OCI-LY1 (cell line): ENCODE data around the gene CD83.

Experiments
- H2AFZ ChIP-seq: fragments of 200-600 bp; sonication (generic), shearing (Covaris generic); 2 replicates; pipeline ENCODE4 v1.6.0; 2014; ENCODE audit warnings: antibody characterized with exemption, mild to moderate bottlenecking, low read length
- H3F3A ChIP-seq: fragments of 200-600 bp; sonication (generic), shearing (Covaris generic); 2 replicates; pipeline ENCODE4 v1.6.0; 2014; ENCODE audit warnings: mild to moderate bottlenecking, antibody characterized with exemption, low read length, moderate library complexity; ENCODE audit not compliant: insufficient read depth
- H3K27ac ChIP-seq: fragments of 200-600 bp; sonication (generic); 2 replicates; pipeline ENCODE4 v1.5.1; 2014; ENCODE audit warnings: low read length, mixed run types, mild to moderate bottlenecking, low read depth; ENCODE audit not compliant: poor library complexity, severe bottlenecking
- H3K27me3 ChIP-seq: fragments of 200-600 bp; sonication (generic); 2 replicates; pipeline ENCODE4 v1.6.0; 2014; ENCODE audit warnings: antibody characterized with exemption, mild to moderate bottlenecking, low read length, moderate library complexity; ENCODE audit not compliant: insufficient read depth
- H3K36me3 ChIP-seq: fragments of 200-600 bp; sonication (generic); 2 replicates; pipeline ENCODE4 v1.6.1; 2014; ENCODE audit warnings: mild to moderate bottlenecking, antibody characterized with exemption, low read length, moderate library complexity, mixed read lengths; ENCODE audit not compliant: insufficient read depth
- H3K4me1 ChIP-seq: fragments of 200-600 bp; sonication (generic); 2 replicates; pipeline ENCODE4 v1.5.1; 2014; ENCODE audit warnings: mild to moderate bottlenecking, low read length, moderate library complexity; ENCODE audit not compliant: insufficient read depth, severe bottlenecking
- H3K4me2 ChIP-seq: fragments of 200-600 bp; sonication (generic), shearing (Covaris generic); 2 replicates; pipeline ENCODE4 v1.6.1; 2014; ENCODE audit warnings: low read length
- H3K4me3 ChIP-seq: fragments of 200-600 bp; sonication (generic); 2 replicates; pipeline ENCODE4 v1.5.1; 2014; ENCODE audit warnings: low read length, low read depth, mild to moderate bottlenecking, mixed read lengths; ENCODE audit not compliant: poor library complexity, severe bottlenecking
- H3K79me2 ChIP-seq: fragments of 200-600 bp; shearing (Covaris generic); 2 replicates; pipeline ENCODE4 v1.6.1; 2016; ENCODE audit warnings: mixed run types, low read length, mixed read lengths; ENCODE audit not compliant: insufficient read depth
- H3K9ac ChIP-seq: fragments of 200-600 bp; sonication (generic), shearing (Covaris generic); 2 replicates; pipeline ENCODE4 v1.6.1; 2014; ENCODE audit warnings: mild to moderate bottlenecking, low read length, mixed read lengths
- H3K9me2 ChIP-seq: fragments of 200-600 bp; sonication (generic), shearing (Covaris generic); 2 replicates; pipeline ENCODE4 v1.6.1; 2014; ENCODE audit warnings: low read depth, mild to moderate bottlenecking, low read length, mixed read lengths
- H3K9me3 ChIP-seq: fragments of 200-600 bp; shearing (Covaris generic); 2 replicates; pipeline ENCODE4 v1.6.1; 2014; ENCODE audit warnings: low read length, mixed read lengths
- H4K20me1 ChIP-seq: fragments of 200-600 bp; sonication (generic), shearing (Covaris generic); 2 replicates; pipeline ENCODE4 v1.6.0; 2016; ENCODE audit warnings: mild to moderate bottlenecking, low read length; ENCODE audit not compliant: insufficient read depth
- CTCF ChIP-seq: fragments of 200-600 bp; sonication (generic), shearing (Covaris generic); IDR thresholded peaks from 2 replicates; pipeline ENCODE4 v1.5.1; 2017; ENCODE audit warnings: mild to moderate bottlenecking, antibody characterized with exemption, low read length, moderate library complexity, mixed read lengths
- EZH2 ChIP-seq: fragments of 200-600 bp; sonication (generic), shearing (Covaris generic); IDR thresholded peaks from 2 replicates; pipeline ENCODE4 v1.8.0; 2017; ENCODE audit warnings: borderline replicate concordance, mixed run types, mild to moderate bottlenecking, antibody characterized with exemption, low read length, moderate library complexity, mixed read lengths

Gene CD83

DNA sequence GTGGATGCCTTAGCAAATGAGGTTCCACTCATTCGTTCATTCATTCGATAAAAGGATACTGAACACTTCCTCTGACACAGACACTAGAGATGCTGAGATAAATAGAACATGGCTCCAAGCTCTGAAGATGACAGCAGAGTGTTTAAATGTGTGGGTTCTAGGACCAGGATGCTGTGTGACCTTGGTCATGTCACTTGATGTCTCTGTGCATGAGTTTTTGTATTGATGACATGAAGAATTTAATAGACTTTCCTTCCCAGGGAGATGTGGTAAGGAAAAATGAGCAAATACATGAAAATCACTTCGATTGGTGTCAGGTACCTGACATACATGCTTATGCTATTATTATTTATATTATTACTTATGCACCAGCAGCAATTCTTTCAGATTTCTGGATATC lies 34.3 kb upstream of the CD83 start:
- Histone ChIP-seq H3K27ac (no peak overlapping the region), H3K4me2 (no peak overlapping the region), H3K4me3 (no peak overlapping the region), H2AFZ (no peak overlapping the region), H3K36me3 (no peaks in the 10 kb centered on the region), H3K9me2 (no peaks in the 10 kb centered on the region), H3K9me3 (no peaks in the 10 kb centered on the region), H3K79me2 (no peaks in the 10 kb centered on the region), H3F3A (no peaks in the 10 kb centered on the region), H3K4me1 (no peaks in the 10 kb centered on the region), H3K9ac (no peak overlapping the region), H4K20me1 (no peaks in the 10 kb centered on the region), H3K27me3 (no peaks in the 10 kb centered on the region; the same call in 1 of the 2 replicates)
- TF ChIP-seq EZH2 (no peak), CTCF (no peak)

DNA sequence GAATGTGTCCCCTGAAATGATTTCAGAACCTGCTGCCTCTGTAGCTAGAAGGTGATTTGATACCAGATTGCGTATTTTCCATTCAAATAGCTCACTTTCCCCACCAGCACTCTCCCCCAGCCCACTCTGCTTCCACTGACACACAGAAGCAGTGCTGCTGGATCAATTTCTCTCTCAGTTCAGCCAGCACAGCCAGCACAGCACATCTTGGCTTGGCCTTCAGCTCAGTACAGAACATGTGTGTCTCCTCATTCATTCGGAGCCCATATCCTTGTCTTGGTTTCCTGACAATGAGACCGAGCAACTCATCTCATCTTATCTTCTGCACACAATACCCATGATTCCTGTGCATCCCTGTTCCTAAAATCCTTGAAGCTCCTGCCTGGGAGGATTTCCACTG lies 33.8 kb upstream of the CD83 start:
- no peak for TF ChIP-seq EZH2
- TF ChIP-seq CTCF = no peak
- Histone ChIP-seq H3K9me2 (no peaks in the 10 kb centered on the region), H3K9ac (no peak overlapping the region), H3K4me1 (peaks cover 3% of the 10 kb centered on the region), H4K20me1 (no peaks in the 10 kb centered on the region), H3K27me3 (no peaks in the 10 kb centered on the region; the same call in 1 of the 2 replicates), H3K36me3 (no peaks in the 10 kb centered on the region), H3K4me3 (no peak overlapping the region), H3K79me2 (no peaks in the 10 kb centered on the region), H2AFZ (no peak overlapping the region), H3K27ac (no peak overlapping the region), H3K4me2 (no peak overlapping the region), H3K9me3 (no peaks in the 10 kb centered on the region), H3F3A (no peaks in the 10 kb centered on the region)

DNA sequence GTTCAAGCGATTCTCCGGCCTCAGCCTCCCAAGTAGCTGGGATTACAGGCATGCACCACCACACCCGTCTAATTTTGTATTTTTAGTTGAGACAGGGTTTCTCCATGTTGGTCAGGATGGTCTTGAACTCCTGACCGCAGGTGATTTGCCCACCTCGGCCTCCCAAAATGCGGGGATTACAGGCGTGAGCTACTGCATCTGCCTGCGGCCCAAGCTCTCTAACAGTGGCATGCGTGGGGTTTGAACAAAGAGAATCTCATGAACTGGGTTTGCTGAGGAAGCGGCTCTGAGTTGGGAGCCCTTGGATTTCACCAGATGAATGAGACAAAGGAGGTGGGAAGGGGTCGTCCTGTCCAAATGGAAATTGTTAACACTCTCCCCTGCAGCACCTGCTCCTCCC lies 33.2 kb upstream of the CD83 start:
- H3K9ac ChIP-seq = no peak overlapping the region
- H3K9me2 ChIP-seq = no peaks in the 10 kb centered on the region
- H3F3A ChIP-seq = no peaks in the 10 kb centered on the region
- no peaks in the 10 kb centered on the region for H3K79me2 ChIP-seq
- no peak overlapping the region for H3K4me3 ChIP-seq
- no peaks in the 10 kb centered on the region for H4K20me1 ChIP-seq
- no peaks in the 10 kb centered on the region for H3K36me3 ChIP-seq
- no peaks in the 10 kb centered on the region; the same call in 1 of the 2 replicates for H3K27me3 ChIP-seq
- no peak for TF ChIP-seq CTCF
- no peak for TF ChIP-seq EZH2
- no peak overlapping the region for H3K27ac ChIP-seq
- H2AFZ ChIP-seq = no peak overlapping the region
- no peaks in the 10 kb centered on the region for H3K9me3 ChIP-seq
- H3K4me1 ChIP-seq = peaks cover 8% of the 10 kb centered on the region
- no peak overlapping the region for H3K4me2 ChIP-seq
